ENCODE results near the gene ZNF428.

DNA sequence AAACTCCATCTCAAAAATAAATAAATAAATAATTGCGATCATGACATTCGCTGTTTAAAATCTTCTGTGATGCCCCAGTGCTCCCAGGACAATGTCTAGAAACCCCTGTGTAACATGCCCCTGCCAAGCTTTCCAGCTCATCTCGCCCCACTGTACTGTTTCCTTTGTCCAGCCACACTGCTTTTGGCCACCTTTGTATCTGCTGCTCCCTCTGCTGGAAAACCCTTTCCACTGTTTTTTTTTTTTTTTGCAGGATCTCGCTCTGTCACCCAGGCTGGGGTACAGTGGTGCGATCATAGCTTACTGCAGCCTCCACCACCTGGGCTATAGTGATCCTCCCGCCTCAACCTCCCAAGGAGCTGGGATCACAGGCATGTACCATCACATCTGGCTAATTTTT is 43.1 kb upstream of the ZNF428 start:
- TF ChIP-seq, protein P1, sequence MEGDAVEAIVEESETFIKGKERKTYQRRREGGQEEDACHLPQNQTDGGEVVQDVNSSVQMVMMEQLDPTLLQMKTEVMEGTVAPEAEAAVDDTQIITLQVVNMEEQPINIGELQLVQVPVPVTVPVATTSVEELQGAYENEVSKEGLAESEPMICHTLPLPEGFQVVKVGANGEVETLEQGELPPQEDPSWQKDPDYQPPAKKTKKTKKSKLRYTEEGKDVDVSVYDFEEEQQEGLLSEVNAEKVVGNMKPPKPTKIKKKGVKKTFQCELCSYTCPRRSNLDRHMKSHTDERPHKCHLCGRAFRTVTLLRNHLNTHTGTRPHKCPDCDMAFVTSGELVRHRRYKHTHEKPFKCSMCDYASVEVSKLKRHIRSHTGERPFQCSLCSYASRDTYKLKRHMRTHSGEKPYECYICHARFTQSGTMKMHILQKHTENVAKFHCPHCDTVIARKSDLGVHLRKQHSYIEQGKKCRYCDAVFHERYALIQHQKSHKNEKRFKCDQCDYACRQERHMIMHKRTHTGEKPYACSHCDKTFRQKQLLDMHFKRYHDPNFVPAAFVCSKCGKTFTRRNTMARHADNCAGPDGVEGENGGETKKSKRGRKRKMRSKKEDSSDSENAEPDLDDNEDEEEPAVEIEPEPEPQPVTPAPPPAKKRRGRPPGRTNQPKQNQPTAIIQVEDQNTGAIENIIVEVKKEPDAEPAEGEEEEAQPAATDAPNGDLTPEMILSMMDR (IDR thresholded peaks at IDR 0.05; ENCODE audit: insufficient read depth, low read length) = no peak
- TF ChIP-seq REST (IDR thresholded peaks at IDR 0.05; ENCODE audit: insufficient replicate concordance, low read depth) = no peak
